Measurements from ENCODE around the gene DOCK4. TPM values are rescaled to one million over a fixed set of nuclear protein-coding genes. Genes with fewer than 3 reads are reported as not detected.

DOCK4 gene
- total and polyA plus RNA-seq, 2 donors from 2014 or later = 3.2 to 38.9 TPM

DNA sequence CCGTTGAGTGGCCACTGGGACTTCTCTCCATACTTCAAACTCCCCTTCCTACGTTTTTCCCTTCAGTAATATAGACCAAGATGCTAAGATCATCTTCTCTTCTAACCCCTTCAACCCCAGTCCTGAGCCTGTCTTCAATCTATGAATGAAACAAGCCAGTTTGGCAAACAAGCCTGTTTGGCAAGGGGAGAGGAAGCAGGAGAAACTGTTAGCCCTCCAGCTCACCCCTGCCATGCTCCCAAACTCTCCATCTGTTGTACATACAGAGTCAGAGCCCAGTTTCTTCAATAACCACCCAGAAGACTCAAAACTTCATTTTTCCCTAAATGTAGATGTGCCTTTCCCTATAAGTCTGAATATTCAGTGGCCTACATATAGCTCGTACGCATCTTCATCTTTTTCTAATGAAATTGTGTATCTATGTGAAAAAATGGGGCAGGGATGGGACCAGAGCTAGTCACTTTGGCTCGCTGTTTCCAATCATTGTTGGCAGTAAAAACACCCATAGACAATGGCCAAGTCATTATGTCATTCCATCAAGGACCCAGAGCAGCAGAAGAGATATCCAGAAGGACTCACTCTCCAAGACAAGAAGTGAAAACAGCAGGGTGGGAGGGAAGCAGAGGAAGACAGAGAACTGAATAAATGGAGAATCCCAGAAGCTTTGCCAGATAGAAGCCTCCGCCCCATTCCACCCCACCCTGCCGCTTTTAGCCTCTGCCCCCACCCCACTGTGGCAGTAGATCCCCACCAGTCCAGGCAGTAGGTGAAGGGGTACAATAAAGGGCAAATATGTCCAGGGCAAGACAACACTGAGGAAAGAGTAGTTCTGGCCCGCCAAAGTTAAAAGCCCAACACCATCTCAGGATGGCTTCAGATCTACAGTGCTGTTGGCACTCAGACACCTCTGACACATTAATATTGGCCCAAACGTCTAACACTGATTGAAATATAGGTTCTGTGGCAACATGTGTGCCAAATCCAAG is 87.3 kb downstream of the DOCK4 start:
- H3K36me3 ChIP-seq (ENCODE audit: control insufficient read depth in 2 of 3, insufficient read depth in 3 of 3, low read length in 3 of 3) = no peaks in the 10 kb centered on the region
- intact Hi-C loops (cut with DNase I) = no loop called here
- DNase-seq (no peak), FAIRE-seq (no peak)
- no peak overlapping the region for H3K4me3 ChIP-seq (ENCODE audit: low read length in 3 of 3)
- H3K27me3 ChIP-seq (ENCODE audit: control insufficient read depth, insufficient read depth, low read length) = no peaks in the 10 kb centered on the region
- H3K4me1 ChIP-seq (ENCODE audit: control insufficient read depth in 2 of 3, insufficient read depth in 2 of 3, low read depth in 1 of 3, low read length in 3 of 3) = no peaks in the 10 kb centered on the region
- no peak overlapping the region for H3K27ac ChIP-seq (ENCODE audit: low read depth in 2 of 2, low read length in 2 of 2)
- H3K9me3 ChIP-seq (ENCODE audit: control insufficient read depth in 2 of 3, insufficient read depth in 1 of 3, low read length in 3 of 3) = no peaks in the 10 kb centered on the region
- no peak overlapping the region for H3K9ac ChIP-seq (ENCODE audit: low read length in 3 of 3)
- TF ChIP-seq, protein P1, sequence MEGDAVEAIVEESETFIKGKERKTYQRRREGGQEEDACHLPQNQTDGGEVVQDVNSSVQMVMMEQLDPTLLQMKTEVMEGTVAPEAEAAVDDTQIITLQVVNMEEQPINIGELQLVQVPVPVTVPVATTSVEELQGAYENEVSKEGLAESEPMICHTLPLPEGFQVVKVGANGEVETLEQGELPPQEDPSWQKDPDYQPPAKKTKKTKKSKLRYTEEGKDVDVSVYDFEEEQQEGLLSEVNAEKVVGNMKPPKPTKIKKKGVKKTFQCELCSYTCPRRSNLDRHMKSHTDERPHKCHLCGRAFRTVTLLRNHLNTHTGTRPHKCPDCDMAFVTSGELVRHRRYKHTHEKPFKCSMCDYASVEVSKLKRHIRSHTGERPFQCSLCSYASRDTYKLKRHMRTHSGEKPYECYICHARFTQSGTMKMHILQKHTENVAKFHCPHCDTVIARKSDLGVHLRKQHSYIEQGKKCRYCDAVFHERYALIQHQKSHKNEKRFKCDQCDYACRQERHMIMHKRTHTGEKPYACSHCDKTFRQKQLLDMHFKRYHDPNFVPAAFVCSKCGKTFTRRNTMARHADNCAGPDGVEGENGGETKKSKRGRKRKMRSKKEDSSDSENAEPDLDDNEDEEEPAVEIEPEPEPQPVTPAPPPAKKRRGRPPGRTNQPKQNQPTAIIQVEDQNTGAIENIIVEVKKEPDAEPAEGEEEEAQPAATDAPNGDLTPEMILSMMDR (IDR thresholded peaks at IDR 0.05; ENCODE audit: borderline replicate concordance, extremely low read depth, insufficient read depth) = no peak

DNA sequence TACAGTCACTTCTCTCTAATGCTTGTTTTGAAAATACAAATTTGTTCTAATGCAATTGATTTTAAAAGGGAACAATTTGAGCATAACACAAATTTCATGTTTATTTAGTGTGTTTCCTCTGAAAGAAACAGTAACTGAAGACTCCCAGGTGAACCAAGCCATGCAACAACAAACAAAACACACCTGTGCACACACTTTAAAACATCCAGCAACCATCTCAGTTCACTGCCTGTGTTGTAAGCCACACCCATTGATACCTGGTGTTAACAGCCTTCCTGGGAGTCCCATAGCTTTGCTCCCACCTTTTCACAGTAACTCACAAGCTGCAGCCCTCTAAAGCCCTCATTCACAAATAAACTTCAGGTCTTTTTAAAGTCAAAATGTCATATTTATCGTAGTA is 89.3 kb downstream of the DOCK4 start:
- no peak for DNase-seq
- Histone ChIP-seq H3K4me3 (ENCODE audit: low read length in 3 of 3) (no peak overlapping the region), H3K27me3 (ENCODE audit: control insufficient read depth, insufficient read depth, low read length) (no peaks in the 10 kb centered on the region), H3K27ac (ENCODE audit: low read depth in 2 of 2, low read length in 2 of 2) (no peak overlapping the region), H3K36me3 (ENCODE audit: control insufficient read depth in 2 of 3, insufficient read depth in 3 of 3, low read length in 3 of 3) (no peaks in the 10 kb centered on the region), H3K9me3 (ENCODE audit: control insufficient read depth in 2 of 3, insufficient read depth in 1 of 3, low read length in 3 of 3) (no peaks in the 10 kb centered on the region), H3K9ac (ENCODE audit: low read length in 3 of 3) (no peak overlapping the region), H3K4me1 (ENCODE audit: control insufficient read depth in 2 of 3, insufficient read depth in 2 of 3, low read depth in 1 of 3, low read length in 3 of 3) (no peaks in the 10 kb centered on the region)
- intact Hi-C loops (cut with DNase I) = no loop called here
- TF ChIP-seq, protein P1 (IDR thresholded peaks at IDR 0.05; ENCODE audit: borderline replicate concordance, extremely low read depth, insufficient read depth) = no peak
- FAIRE-seq = no peak

DNA sequence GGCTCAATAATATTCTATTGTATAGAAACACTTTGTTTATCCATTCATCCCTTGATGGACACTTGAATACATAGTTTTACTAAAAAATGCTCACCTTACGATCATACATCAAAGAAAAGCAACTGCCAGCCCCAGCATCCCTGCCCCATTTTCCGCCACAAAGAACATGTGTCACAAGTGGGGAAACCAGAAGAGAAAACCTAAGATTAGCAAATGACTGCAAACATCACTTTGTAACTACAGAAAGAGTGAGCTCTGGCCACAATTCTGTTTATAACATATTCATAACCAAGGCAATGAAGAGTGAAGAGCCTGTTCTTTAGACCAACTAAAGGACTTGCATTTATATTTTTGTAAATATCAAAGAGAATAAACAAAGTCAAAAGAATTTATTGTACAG is 89.8 kb downstream of the DOCK4 start:
- TF ChIP-seq, protein P1 (IDR thresholded peaks at IDR 0.05; ENCODE audit: borderline replicate concordance, extremely low read depth, insufficient read depth) = no peak
- FAIRE-seq = no peak
- Histone ChIP-seq H3K27ac (ENCODE audit: low read depth in 2 of 2, low read length in 2 of 2) (no peak overlapping the region), H3K4me1 (ENCODE audit: control insufficient read depth in 2 of 3, insufficient read depth in 2 of 3, low read depth in 1 of 3, low read length in 3 of 3) (no peaks in the 10 kb centered on the region), H3K4me3 (ENCODE audit: low read length in 3 of 3) (no peak overlapping the region), H3K9ac (ENCODE audit: low read length in 3 of 3) (no peak overlapping the region), H3K27me3 (ENCODE audit: control insufficient read depth, insufficient read depth, low read length) (no peaks in the 10 kb centered on the region), H3K36me3 (ENCODE audit: control insufficient read depth in 2 of 3, insufficient read depth in 3 of 3, low read length in 3 of 3) (no peaks in the 10 kb centered on the region), H3K9me3 (ENCODE audit: control insufficient read depth in 2 of 3, insufficient read depth in 1 of 3, low read length in 3 of 3) (no peaks in the 10 kb centered on the region)
- DNase-seq = no peak
- intact Hi-C loops (cut with DNase I) = no loop called here

All from kidney (tissue), 14 donors.